Measurements from ENCODE around the gene FRYL. TPM values are rescaled to one million over a fixed set of nuclear protein-coding genes. Genes with fewer than 3 reads are reported as not detected.

Gene FRYL
- total RNA-seq, 1 donor from 2014 or later = 36.2 TPM

DNA sequence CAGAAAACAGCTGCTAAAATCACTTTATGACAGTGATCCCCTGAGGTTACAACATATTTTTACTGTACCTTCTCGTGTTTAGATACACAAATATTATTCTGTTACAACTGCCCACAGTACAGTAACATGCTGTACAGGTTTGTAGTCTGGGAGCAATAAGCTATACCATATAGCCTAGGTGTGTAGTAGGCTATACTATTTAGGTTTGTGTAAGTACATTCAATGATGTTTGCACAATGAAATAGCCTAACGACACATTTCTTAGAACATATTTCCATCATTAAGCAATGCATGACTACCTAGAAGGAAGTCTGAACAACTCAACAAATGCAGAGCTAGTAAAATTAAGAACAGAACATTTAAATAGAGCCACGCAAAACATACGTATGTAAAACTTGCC is 177.3 kb downstream of the FRYL start:
- DNase-seq (ENCODE audit: missing footprints) = no peak
- ATAC-seq = no peak
- intact Hi-C loops (cut with DNase I) = loop anchor here (5.0 kb wide), 1 partner anchor 65 kb away; no protein-coding TSS in a partner anchor

DNA sequence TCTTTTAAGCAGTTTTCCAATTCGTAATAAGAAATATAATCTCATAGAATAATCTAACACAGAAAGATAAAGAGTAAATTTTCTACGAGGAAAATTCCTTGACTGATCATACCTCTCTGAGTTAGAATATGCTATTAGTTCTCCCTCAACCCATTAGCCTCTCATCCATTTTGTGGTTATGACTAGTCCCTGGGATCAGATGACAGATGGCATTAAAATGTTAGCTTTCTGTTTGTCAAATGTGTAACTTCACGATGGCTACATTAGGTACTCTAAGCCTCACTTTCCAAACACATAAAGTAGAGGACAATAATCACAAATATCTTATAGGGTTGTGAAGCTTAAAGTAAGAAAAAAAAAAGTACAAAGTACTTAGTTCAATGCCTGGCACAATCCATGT is 177.9 kb downstream of the FRYL start:
- ATAC-seq (no peak), DNase-seq (ENCODE audit: missing footprints) (no peak)
- intact Hi-C loops (cut with DNase I) = loop anchor here (5.0 kb wide), 1 partner anchor 65 kb away; no protein-coding TSS in a partner anchor

DNA sequence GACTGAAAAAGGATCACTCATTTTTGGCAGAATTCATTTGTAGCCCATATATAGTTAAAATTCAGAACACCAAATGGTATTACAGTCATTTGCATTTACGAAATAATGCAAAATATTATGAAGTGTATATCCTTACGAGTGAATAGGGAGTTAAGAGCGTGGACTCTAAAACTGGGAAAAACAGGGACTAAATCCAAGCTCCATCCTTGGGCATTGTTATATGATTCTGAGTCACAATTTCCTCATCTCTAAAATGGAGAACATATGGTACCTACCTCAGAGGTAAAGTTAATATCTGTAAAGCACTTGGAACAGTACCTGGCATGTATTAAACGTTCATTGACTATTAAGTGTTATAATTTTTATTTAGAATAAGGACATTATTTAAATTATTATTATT is 183.7 kb downstream of the FRYL start:
- DNase-seq (ENCODE audit: missing footprints) (no peak), ATAC-seq (no peak)
- intact Hi-C loops (cut with DNase I) = no loop called here

DNA sequence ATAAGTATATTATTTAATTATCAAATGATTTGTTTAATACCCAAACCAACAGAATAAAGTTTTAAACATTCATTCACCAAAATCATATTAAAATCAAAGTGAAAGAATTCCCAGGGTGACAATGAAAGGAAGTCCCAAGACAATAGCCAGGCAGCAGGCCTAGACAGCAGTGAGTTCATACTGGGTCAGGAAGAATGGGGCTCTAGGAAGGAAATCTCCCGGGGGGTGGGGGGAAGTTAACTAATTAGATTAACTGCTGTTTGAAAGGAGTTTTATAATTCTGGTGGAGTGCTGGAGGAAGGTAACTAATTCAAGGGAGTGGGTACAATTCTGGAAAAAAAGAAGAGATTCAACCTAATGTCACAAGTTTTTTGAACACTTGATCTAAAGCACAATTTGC is 185.9 kb downstream of the FRYL start:
- intact Hi-C loops (cut with DNase I) = loop anchor here (5.0 kb wide), 2 partner anchors 93 to 183 kb away; no protein-coding TSS in a partner anchor
- DNase-seq (ENCODE audit: missing footprints) = no peak
- no peak for ATAC-seq

DNA sequence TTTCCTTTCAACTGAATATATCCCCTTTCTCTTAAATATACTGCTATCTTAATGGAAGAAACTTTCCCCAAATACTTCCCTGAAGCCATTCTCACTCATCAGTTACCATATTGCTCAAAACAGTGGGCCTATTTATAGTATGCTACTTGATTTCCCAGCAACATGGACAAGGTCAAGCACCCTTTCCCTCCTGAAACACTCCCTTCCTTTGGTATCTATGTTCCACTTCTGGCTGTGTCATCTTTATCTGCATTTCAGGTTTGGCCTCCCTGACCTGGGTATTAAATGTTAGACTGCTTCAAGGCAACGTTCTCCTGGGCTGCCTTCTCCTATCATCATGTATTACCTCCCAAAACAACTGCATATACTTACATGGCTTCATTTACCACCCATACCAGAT is 188.7 kb downstream of the FRYL start:
- intact Hi-C loops (cut with DNase I) = loop anchor here (5.0 kb wide), 2 partner anchors 96 to 186 kb away; no protein-coding TSS in a partner anchor
- DNase-seq (ENCODE audit: missing footprints) = no peak
- ATAC-seq = peak; percentile 44

DNA sequence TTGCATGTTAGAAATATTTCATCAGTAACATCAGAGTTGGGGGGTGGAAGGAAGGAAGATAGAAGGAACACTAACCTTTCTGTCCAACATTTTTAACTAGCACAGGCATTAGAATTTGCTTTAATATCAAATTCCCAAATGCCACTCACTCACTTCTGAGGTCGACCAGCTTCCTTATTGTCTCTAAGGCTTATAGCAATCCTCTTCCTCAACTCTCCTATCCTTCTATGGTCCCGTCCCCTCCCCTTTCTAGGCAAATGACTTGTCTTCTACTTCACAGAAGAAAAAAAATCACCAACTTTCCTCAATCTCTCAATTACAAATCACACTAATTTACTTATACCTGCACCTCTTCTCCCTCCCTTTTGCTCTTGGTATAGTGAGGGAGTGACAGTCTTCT is 189.2 kb downstream of the FRYL start:
- no peak for DNase-seq (ENCODE audit: missing footprints)
- intact Hi-C loops (cut with DNase I) = loop anchor here (5.0 kb wide), 2 partner anchors 96 to 186 kb away; no protein-coding TSS in a partner anchor
- ATAC-seq = no peak

DNA sequence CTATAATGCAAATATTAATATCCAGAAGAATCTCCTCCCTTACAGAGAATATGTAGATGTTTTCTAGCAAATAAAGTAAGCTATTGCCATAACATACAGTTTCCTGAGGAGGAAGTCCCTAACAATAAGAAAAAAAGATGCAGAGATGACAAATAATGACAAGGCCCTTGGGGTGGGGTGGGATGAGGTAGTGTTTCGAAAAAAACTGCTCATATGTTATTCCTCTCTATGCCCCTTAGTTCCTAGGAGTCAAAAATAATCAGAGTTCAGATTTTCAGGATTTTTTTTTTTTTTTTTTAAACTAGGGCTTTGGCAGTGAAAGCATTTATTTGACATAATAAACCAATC is 191.0 kb downstream of the FRYL start:
- intact Hi-C loops (cut with DNase I) = no loop called here
- DNase-seq (ENCODE audit: missing footprints) = no peak
- ATAC-seq = no peak

DNA sequence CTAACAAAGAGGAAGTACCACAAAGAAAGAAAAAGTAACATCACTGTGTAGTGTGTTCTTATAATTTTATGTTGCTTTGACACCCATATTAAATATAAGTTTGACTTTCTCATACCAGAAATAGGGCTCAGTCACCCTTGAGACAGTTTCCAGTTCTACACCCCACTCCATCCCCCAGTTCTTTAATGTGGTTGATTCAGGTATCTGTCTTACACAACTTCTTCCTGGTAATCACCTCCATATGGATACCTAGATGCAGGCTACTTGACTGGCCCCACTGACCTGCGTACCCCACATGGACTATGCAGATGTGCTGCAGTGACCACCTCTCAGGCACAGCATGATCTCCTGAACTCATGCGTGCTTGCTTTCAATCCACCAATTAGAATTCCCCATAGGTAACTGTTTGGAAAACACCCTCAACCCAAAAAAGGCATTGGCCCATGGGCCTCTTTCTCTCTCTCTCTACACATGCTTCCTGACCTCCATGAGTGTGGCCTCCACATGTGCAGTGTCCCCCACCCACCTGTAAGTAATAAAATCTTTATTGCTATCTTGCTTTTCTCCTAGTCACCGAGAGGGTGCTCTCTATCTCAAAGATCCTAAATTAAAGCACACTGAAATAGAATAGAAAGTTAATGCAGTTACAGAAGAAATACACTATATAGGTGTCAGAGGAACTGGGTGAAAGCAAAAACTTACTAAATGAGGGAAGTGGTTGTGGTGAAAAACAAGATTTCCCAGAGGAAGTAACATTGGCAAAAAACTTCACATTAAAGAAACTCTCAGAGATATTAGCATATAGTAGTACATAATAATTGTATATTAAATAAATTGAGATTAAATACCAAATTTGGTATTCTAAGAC is 191.6 kb downstream of the FRYL start:
- intact Hi-C loops (cut with DNase I) = no loop called here
- no peak for DNase-seq (ENCODE audit: missing footprints)
- no peak for ATAC-seq

DNA sequence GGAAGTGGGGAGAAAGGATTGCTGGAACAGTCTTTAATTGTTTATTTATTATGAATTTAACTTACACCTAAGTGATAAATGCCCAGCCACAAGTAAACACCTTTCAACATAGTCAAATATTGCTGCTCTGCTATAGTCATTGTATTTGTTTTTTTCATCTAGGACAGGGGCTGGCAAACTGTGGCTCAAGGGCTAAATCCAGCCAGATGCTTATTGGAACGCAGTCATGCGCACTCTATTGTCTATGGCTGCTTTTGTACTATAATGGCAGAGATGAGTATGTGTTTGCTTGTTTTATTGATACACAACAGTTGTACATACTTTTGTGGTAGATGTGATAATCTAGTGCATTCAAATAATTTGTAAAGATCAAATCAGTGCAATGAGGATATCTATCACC is 194.7 kb downstream of the FRYL start:
- ATAC-seq = no peak
- no peak for DNase-seq (ENCODE audit: missing footprints)
- intact Hi-C loops (cut with DNase I) = no loop called here

DNA sequence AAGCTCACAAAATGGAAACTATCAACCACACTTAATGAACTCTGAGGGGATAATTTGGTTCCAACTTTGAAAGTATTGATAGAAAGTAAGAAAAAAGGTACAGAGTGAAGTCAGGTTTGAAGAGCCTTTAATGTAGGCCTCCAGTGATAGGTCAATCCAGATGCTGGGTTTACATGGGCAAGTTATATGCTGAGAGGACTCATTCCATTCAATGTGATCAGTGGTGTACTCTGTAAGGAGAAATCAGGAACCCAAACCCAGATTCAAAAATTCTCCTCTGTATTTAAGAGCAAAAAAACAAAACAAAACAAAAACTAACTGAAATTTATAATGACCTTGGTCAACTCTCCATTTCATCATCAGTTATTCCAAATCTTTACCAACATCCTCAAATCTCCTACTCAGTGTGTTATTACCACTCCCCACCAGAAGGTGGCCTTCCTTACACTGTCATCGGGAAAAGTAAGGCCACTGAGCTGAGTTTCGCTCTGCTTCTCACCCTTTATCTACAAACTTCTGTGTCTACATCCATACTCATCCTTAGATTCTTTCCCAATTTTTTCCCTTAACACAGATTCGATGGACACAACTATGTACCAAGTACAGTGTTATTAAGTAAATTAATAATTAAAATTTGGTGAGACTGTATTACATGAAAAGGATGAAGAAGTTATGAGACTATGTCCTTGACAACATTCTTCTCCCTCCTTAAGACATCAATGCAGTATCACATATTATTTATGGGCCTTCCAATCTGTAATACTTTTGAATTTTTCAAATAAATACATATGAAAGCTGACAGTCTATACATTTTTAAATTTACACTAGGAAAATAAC is 201.7 kb downstream of the FRYL start:
- intact Hi-C loops (cut with DNase I) = loop anchor here (1.0 to 5.0 kb wide), 4 partner anchors 103 to 384 kb away; partner anchors contain the start of gene OCIAD1
- DNase-seq (ENCODE audit: missing footprints) (no peak), ATAC-seq (peak; percentile 74)

DNA sequence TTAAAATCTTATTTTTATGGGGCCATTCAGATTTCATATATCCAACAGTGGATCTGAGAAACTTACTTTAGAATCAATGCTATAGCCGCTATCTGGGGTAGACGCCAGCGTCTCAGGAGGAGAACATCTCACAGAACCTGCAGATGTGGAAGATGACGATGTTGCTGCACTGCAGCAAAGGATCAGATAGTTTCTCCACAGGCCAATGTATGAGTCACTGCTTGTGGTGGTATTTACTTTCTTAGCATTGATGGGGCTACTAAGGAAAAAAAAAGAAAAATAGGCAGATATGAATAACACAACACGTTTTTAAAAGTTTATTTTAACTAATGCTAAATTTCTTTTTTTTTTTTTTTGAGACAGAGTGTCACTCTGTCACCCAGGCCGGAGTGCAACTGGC is 204.1 kb downstream of the FRYL start:
- intact Hi-C loops (cut with DNase I) = loop anchor here (5.0 kb wide), 2 partner anchors 201 to 256 kb away; partner anchors contain the start of gene OCIAD1
- ATAC-seq (no peak), DNase-seq (ENCODE audit: missing footprints) (no peak)

DNA sequence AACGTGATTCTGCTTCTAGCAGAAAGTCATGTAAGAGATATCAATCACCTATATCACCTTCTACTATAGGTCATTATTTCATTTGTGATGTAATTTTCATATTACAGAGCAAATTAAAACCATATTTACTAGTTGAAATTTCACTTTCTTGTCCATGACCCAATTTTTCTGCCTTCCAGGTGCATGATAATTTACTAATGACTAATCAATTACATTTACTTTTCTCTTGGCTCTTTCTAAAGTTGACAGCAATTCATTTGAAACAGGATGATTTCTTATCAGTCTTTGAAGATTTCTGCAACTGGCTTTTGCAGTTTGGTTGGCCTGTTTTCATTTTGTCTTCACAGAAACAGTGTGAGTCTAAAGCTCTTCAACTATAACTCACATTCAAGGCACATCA is 208.6 kb downstream of the FRYL start:
- intact Hi-C loops (cut with DNase I) = no loop called here
- ATAC-seq (no peak), DNase-seq (ENCODE audit: missing footprints) (no peak)

DNA sequence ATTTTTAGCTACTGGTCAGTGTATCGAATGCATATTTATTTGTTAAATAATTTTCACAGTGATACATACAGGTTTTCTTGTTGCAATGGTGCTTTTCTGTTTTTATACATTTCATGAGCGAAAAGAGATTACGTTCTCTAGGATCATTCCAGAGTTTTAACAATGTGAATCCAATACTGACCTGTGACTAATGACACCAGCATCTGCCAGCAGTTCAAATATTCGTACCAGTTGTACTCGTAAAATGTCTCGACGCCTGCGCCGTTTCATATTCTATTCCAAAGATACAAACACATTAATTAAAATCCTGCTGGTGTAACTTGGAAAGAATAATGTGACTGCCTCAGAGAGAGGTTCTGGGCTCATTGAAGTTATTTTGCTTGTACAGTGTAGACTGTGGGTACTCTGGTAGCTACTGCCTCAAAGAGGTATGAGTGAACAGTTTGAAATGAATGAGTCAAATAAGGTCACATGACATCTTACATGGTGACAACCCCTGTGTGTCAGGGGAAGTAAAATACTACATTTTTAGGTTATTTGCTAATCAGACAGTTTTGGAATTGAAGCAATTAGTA is 209.3 kb downstream of the FRYL start:
- DNase-seq (ENCODE audit: missing footprints) (no peak), ATAC-seq (no peak)
- intact Hi-C loops (cut with DNase I) = no loop called here

DNA sequence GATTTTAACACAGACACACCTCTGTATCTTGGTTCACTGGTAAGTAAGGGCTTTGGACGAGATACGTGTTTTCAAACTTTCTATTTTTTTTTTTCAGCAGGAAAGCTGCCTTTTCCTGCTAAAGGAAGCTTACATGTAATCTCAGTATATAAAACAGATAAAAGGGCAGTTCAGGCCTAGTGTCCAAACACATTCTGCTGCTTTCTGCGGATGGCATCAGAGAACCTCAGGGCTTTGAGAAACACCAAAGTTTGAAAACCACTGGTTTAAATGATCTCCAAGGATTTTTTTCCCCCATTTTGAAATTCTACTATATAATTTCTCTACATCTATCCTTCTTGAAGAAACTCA is 214.1 kb downstream of the FRYL start:
- ATAC-seq (no peak), DNase-seq (ENCODE audit: missing footprints) (no peak)
- intact Hi-C loops (cut with DNase I) = no loop called here

DNA sequence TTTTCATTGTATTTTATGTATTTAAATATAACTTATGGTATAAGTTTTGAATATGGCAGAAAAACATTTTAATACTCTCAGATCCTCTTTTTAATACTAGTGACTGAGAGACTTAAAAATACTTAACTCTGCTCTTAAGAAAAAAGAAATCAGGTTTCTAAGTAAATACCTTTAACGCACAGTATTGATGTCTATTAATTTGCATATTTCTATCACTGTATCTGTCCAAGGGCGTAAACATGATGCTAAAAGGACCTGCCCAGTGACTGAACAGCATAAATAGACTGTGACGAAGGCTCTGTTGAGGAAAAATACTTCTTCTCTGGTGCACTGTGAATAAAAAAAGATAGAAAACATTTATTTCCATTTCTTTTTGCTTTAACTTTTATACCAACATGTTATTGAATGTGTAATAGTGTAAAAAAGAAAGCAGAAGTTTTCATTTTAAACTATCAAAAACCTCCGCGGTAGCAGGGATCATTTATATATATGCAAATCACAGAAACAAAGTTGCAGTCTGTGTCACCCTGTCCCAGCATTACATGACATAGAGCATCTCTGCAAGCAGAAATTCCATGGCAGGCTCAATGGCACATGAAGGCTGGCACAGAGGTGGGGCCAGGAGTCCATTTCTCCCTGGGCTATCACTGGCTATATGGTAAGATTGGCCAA is 214.6 kb downstream of the FRYL start:
- DNase-seq (ENCODE audit: missing footprints) (no peak), ATAC-seq (no peak)
- intact Hi-C loops (cut with DNase I) = no loop called here

DNA sequence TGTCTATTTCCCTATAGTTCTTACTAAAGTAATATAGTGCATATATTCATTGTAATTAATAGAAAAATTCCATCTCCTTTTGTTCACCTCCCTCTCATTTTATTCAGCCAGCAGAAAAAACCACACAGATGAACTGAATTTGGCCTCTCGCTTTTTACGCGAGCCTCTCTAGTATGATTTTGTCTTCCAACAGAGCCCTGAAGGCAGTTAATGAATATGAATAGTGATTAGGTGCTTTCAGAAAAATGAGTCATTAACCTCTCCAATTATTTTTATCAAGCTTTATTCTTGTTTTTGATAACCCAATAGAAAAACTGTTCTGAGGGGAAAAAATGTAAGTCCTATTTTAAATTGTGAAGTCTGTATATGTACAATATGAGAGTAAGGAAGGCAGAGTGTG is 215.9 kb downstream of the FRYL start:
- DNase-seq (ENCODE audit: missing footprints) (no peak), ATAC-seq (no peak)
- intact Hi-C loops (cut with DNase I) = no loop called here

DNA sequence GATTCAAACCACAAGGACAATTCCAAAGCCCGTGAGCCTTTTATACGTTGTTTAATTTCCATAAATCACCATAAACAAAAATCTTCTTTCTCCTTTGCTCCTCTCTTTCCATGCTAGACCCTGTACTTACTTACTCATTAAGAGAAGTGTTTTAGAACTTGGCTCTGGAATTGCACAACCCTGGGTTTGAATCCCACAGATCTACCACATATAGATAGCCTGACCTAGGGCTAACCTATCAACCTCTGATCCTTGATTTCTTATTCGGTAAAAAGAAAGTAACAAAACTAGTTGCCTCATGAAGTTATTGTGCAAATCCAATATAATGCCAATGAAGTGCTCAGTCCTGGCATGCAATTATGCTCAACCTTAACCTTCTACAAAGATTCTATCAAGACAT is 221.3 kb downstream of the FRYL start:
- intact Hi-C loops (cut with DNase I) = no loop called here
- ATAC-seq (no peak), DNase-seq (ENCODE audit: missing footprints) (no peak)

DNA sequence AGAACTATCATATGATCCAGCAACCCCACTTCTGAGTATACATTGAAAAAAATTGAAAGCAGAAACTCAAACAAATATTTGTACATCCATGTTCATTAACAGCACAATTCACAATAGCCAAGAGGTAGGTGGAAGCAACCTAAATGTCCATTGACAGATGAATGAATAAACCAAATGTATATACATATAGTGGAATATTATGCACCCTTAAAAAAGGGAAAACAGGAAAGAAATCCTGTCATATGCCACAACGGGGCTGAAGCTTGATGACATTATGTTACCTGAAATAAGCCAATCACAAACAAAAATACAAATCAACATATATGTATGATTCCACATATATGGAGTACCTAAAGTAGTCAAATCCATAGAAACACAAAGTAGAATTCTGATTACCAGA is 222.1 kb downstream of the FRYL start:
- intact Hi-C loops (cut with DNase I) = no loop called here
- DNase-seq (ENCODE audit: missing footprints) (no peak), ATAC-seq (no peak)

DNA sequence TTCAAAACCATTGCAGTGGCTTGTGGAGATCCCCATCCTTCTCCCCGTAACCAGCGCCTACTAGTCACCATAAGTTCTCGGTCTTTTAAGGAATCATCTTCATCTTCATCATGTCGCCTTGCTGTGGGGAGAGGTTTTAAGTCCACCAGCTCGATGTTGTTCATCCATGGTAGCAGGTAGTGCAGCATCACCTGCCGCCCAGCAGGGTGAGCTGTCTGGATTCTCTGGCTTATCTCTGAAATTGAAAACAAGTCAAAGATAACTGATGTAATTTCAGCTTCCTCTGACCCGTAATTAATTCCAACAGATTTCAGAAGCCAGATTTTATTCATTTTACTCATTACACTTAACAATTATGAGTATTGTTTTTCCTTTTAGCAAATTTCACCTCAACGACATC is 222.6 kb downstream of the FRYL start:
- no peak for DNase-seq (ENCODE audit: missing footprints)
- intact Hi-C loops (cut with DNase I) = no loop called here
- ATAC-seq = no peak
